Skeletal muscle tissue (tissue), 4 donors: ENCODE data around the gene UBE4A. TPM values are rescaled to one million over a fixed set of nuclear protein-coding genes. Genes with fewer than 3 reads are reported as not detected.
A peak's percentile ranks its signal among the peaks of the same experiment; 100 is the strongest.
"Not testable (repeated sequence)": the region's sequence is repeated elsewhere in the genome, so short reads cannot be mapped to it uniquely, and the experiment has no call there.

ENCODE experiments used
- H3K27ac ChIP-seq: one replicate; pipeline ENCODE4 v1.7.0; 2013; ENCODE audit warnings: mild to moderate bottlenecking, low read depth, low read length, inconsistent platforms
- H3K27me3 ChIP-seq, 3 donors: one replicate each; pipeline ENCODE4 v1.7.0; 2013; ENCODE audit warnings: low read length in 3 of 3; ENCODE audit not compliant: control insufficient read depth in 3 of 3, insufficient read depth in 3 of 3
- H3K36me3 ChIP-seq, 3 donors: one replicate each; pipeline ENCODE4 v1.7.0; 2013; ENCODE audit warnings: low read length in 3 of 3; ENCODE audit not compliant: control insufficient read depth in 3 of 3, insufficient read depth in 3 of 3
- H3K4me1 ChIP-seq, 3 donors: one replicate each; pipeline ENCODE4 v1.7.0; 2013; ENCODE audit warnings: low read length in 3 of 3, mild to moderate bottlenecking in 3 of 3; ENCODE audit not compliant: control insufficient read depth in 3 of 3, insufficient read depth in 3 of 3
- H3K4me3 ChIP-seq, 3 donors: one replicate each; pipeline ENCODE4 v1.7.0; 2013; ENCODE audit warnings: low read length in 3 of 3
- H3K9ac ChIP-seq, 3 donors: one replicate each; pipeline ENCODE4 v1.7.0; 2013; ENCODE audit warnings: low read length in 3 of 3, mild to moderate bottlenecking in 3 of 3, moderate library complexity in 2 of 3, low read depth in 1 of 3
- H3K9me3 ChIP-seq, 3 donors: one replicate each; pipeline ENCODE4 v1.7.0; 2013; ENCODE audit warnings: low read length in 3 of 3; ENCODE audit not compliant: control insufficient read depth in 3 of 3
- total RNA-seq: library from RNA; depleted of rRNA; stranded (reverse); fragments of >200 nt; gene quantifications from one replicate; pipeline ENCODE4 v1.2.3, GENCODE V29; 2014
- donor health status: Osteomylitis.

The UBE4A gene
- total RNA-seq, 1 donor from 2014 or later, result 21.4 TPM

DNA sequence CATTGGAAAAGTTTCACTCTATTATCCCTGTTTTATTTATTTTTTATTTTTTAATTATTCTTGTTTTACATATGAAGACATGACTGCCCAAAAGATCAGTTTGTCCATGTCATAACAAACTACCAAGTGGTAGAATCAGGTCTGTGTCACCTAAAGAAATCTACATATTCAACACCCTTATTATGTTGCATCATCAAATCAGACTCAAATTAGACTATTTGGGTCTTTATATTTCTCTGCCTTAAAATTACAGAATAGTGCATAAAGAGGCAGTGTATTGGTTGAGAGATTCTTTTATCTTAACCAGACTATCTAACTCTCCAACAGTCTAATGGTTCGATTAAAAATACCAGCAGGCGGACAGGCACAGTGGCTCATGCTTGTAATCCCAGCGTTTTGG lies 23.6 kb downstream of the UBE4A start:
- no peak overlapping the region for H3K9ac ChIP-seq
- H3K4me1 ChIP-seq, result peaks cover 10 to 15% (median 13%) of the 10 kb centered on the region in 3 donors
- H3K9me3 ChIP-seq, result no peaks in the 10 kb centered on the region
- H3K27ac ChIP-seq, result no peak overlapping the region
- H3K27me3 ChIP-seq, result no peaks in the 10 kb centered on the region
- H3K36me3 ChIP-seq, result peaks cover 53 to 81% (median 80%) of the 10 kb centered on the region in 3 donors
- H3K4me3 ChIP-seq, result no peak overlapping the region

DNA sequence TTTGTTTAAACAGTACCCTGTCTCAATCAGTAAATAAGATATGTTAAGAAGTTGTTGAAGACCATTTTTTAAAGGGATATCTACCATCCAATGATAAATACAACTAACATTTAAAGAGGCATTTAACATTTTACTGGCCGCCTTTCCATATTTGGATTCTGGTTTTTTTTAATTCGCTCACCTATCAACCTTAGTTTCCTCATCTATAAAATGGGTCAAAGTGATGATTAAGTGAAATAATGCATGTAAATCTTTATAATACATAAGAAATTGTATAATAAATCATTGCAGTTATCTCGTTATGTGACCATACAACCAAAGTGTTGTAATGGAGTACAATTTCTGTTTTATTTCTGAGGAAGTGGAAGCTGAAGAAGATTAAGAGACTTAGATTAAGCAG lies 24.3 kb downstream of the UBE4A start:
- Histone ChIP-seq H3K27me3 (no peaks in the 10 kb centered on the region), H3K36me3 (peaks cover 55 to 77% (median 76%) of the 10 kb centered on the region in 3 donors), H3K9ac (no peak overlapping the region), H3K4me3 (no peak overlapping the region), H3K9me3 (no peaks in the 10 kb centered on the region), H3K27ac (no peak overlapping the region), H3K4me1 (peaks cover 10 to 15% (median 13%) of the 10 kb centered on the region in 3 donors)

DNA sequence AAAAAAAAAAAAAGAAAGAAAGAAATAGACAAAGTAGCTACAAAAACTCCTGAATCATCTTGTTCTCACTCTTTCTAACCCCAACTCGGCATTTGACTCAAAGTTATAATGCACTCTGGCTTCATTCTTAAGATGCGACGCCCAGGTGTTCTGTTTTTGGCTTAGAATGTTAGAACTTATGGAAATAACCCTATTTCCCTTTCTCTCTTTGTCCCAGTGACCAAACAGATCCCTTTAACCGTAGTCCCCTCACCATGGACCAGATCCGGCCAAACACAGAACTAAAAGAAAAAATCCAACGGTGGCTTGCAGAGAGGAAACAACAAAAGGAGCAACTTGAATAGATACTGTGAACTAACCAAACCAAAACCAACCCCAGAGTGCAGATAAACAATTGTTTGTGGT lies 36.7 kb downstream of the UBE4A start:
- H3K27me3 ChIP-seq, result no peaks in the 10 kb centered on the region
- no peak overlapping the region for H3K9ac ChIP-seq
- H3K9me3 ChIP-seq, result no peaks in the 10 kb centered on the region
- no peak overlapping the region for H3K27ac ChIP-seq
- H3K36me3 ChIP-seq, result peaks cover 24 to 55% (median 41%) of the 10 kb centered on the region in 3 donors
- no peak overlapping the region for H3K4me3 ChIP-seq
- H3K4me1 ChIP-seq, result peaks cover 4 to 5% (median 4%) of the 10 kb centered on the region in 3 donors

DNA sequence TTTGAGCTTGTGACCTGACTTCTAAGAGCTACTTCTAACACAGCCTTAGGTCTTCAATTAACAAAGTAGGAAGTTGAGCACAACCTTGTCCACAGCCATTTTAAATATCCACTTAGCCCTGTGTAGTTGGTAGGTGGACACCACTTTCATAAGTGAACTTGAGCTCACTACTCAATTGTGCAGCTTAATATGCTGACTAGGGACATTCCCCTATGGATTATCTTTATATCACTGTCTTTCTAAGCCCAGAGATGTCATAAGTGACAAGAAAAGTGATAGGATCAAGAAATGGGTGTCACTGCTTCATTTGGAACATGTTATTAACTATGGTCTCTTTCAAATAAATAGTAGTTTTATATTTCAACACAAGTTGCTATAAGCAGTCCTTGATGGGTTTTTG lies 38.0 kb downstream of the UBE4A start:
- no peak overlapping the region for H3K9ac ChIP-seq
- H3K9me3 ChIP-seq, result no peaks in the 10 kb centered on the region
- H3K4me1 ChIP-seq, result peaks cover 4 to 13% (median 8%) of the 10 kb centered on the region in 3 donors
- no peak overlapping the region for H3K27ac ChIP-seq
- no peaks in the 10 kb centered on the region for H3K27me3 ChIP-seq
- peaks cover 22 to 48% (median 35%) of the 10 kb centered on the region in 3 donors for H3K36me3 ChIP-seq
- no peak overlapping the region for H3K4me3 ChIP-seq

GRCh38 chr11:118398791-118399559 lies 39.6 kb downstream of the UBE4A start:
- no peak overlapping the region for H3K27ac ChIP-seq
- peaks cover 13 to 33% (median 22%) of the 10 kb centered on the region in 3 donors for H3K36me3 ChIP-seq
- no peak overlapping the region for H3K9ac ChIP-seq
- no peak overlapping the region for H3K4me3 ChIP-seq
- no peaks in the 10 kb centered on the region for H3K9me3 ChIP-seq
- no peaks in the 10 kb centered on the region for H3K27me3 ChIP-seq
- H3K4me1 ChIP-seq, result peaks cover 13 to 18% (median 16%) of the 10 kb centered on the region in 3 donors

DNA sequence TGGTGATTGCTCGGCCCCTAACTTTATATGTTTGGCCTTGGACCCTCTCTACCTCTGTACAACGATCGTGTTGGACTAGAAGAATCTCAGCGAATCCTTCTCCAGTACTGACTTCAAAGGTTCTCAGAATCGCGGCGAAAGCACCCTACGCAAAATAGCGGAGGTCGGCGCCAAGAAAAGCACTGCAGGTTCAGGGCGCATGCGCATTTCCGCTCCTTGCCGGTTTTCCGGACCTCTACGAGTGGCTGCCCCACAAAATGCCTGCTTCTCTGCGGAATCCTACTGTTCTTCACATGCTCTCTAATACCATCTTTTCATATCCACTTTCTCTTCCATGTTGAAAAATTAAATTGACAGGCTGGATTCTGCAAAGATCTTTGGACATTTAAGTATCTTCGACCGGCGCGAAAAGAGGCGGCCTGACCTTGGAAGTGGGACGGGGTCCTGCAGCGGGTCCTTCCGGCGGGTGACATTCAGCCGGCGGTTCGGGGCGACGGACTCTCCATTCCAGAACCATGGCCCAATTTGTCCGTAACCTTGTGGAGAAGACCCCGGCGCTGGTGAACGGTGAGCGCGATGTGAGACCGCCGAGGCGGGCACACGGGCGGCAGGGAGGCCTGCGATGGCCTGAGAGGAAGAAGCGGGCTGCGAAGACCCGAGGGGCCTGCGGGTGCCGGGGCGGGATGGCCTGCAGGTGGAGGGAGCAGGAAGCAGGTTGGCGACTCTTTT lies 41.9 kb downstream of the UBE4A start, which contains the start of gene ATP5MG:
TSS of gene ATP5MG (plus strand) at position 456 of the 729 bp plus-strand sequence. CDS start at position 516, 60 bp downstream.
- Histone ChIP-seq H3K9me3 (no peaks in the 10 kb centered on the region), H3K27ac (peak within 1 kb of the TSS; percentile 93), H3K9ac (peak within 1 kb of the TSS; percentile 96 to 98 (median 96)), H3K4me3 (peak within 1 kb of the TSS; percentile 93 to 100 (median 99)), H3K4me1 (peaks cover 13 to 26% (median 24%) of the 10 kb centered on the region in 3 donors), H3K36me3 (peaks cover 5 to 23% (median 5%) of the 10 kb centered on the region in 3 donors), H3K27me3 (no peaks in the 10 kb centered on the region)

GRCh38 chr11:118401880-118402590 lies 42.6 kb downstream of the UBE4A start:
- peak overlapping the region; percentile 93 for H3K27ac ChIP-seq
- H3K9me3 ChIP-seq, result no peaks in the 10 kb centered on the region
- peak overlapping the region; percentile 93 to 100 (median 99) for H3K4me3 ChIP-seq
- peaks cover 13 to 30% (median 26%) of the 10 kb centered on the region in 3 donors for H3K4me1 ChIP-seq
- no peaks in the 10 kb centered on the region for H3K27me3 ChIP-seq
- peaks cover 9 to 23% (median 10%) of the 10 kb centered on the region in 3 donors for H3K36me3 ChIP-seq
- peak overlapping the region; percentile 96 to 98 (median 96) for H3K9ac ChIP-seq

GRCh38 chr11:118402594-118402993 lies 43.2 kb downstream of the UBE4A start:
- peak overlapping the region; percentile 93 to 100 (median 99) for H3K4me3 ChIP-seq
- H3K27me3 ChIP-seq, H3K9me3 ChIP-seq: not testable (repeated sequence)
- peaks cover 8 to 23% (median 9%) of the 10 kb centered on the region in 3 donors for H3K36me3 ChIP-seq
- peak overlapping the region; percentile 96 to 98 (median 96) for H3K9ac ChIP-seq
- H3K27ac ChIP-seq, result peak overlapping the region; percentile 93
- peaks cover 13 to 30% (median 26%) of the 10 kb centered on the region in 3 donors for H3K4me1 ChIP-seq

DNA sequence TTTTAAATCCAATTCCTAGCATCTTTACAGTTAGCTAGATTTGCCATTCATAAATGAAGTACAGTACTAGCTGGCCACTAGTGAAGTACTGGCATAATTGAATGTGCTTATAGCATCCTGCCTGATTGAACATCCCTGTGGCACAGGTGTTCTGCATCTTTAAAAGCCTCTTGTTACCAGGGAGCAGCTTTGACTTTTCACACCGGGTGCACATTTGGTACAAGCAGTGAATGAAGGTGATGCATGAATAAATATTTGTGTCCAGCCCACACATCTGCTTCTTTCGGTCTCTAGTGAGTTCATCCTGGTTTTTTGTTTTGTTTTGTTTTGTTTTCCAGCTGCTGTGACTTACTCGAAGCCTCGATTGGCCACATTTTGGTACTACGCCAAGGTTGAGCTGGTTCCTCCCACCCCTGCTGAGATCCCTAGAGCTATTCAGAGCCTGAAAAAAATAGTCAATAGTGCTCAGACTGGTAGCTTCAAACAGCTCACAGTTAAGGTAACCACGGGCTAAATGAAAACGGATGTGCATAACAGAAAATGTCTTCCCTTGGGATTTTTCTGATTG lies 47.3 kb downstream of the UBE4A start:
- peaks cover 10 to 24% (median 21%) of the 10 kb centered on the region in 3 donors for H3K4me1 ChIP-seq
- peaks cover 4 to 43% (median 15%) of the 10 kb centered on the region in 3 donors for H3K36me3 ChIP-seq
- H3K27me3 ChIP-seq, result no peaks in the 10 kb centered on the region
- H3K9ac ChIP-seq, result no peak overlapping the region
- no peaks in the 10 kb centered on the region for H3K9me3 ChIP-seq
- H3K27ac ChIP-seq, result no peak overlapping the region
- H3K4me3 ChIP-seq, result no peak overlapping the region
